PC-9 (cell line): ENCODE results near the gene PHYH. TPM values are rescaled to one million over a fixed set of nuclear protein-coding genes. Genes with fewer than 3 reads are reported as not detected.

ENCODE experiments used
- BruUV-seq: library from RNA; stranded (reverse); fragments of 400-500 nt; replicated peaks from 2 replicates; lab custom pipeline; 2021; lab: Mats Ljungman, UMichigan
- CTCF ChIA-PET: fragments of 300-600 bp; sonication (Branson Sonifier 250); formaldehyde crosslinking; loops from one replicate; lab custom pipeline; 2022; ENCODE audit warnings: antibody characterized with exemption; lab: Charles Lee
- POLR2A ChIA-PET: fragments of 300-600 bp; sonication (Branson Sonifier 250); formaldehyde crosslinking; loops from one replicate; lab custom pipeline; 2022; ENCODE audit warnings: antibody characterized with exemption; ENCODE audit not compliant: unreplicated experiment; lab: Charles Lee
- DNase-seq, 2 experiments: peaks; one replicate each; pipeline versions ENCODE4 v3.0.0 to v3.0.0-alpha.2; 2015 to 2022; ENCODE audit warnings: mixed read lengths in 1 of 2
- H2AFZ ChIP-seq: fragments of 200-600 bp; sonication (generic); 2 replicates; pipeline ENCODE4 v1.8.1; 2017; ENCODE audit warnings: antibody characterized with exemption
- H3F3A ChIP-seq: fragments of 200-600 bp; sonication (generic); 2 replicates; pipeline ENCODE4 v1.8.1; 2017; ENCODE audit warnings: antibody characterized with exemption, mild to moderate bottlenecking, low read depth; ENCODE audit not compliant: insufficient read depth
- H3K27ac ChIP-seq: fragments of 200-600 bp; sonication (generic); 2 replicates; pipeline ENCODE4 v1.6.1; 2016; ENCODE audit warnings: mixed run types
- H3K27me3 ChIP-seq: fragments of 200-600 bp; sonication (generic); 2 replicates; pipeline ENCODE4 v1.6.1; 2016; ENCODE audit warnings: low read depth, mixed run types; ENCODE audit not compliant: insufficient read depth
- H3K36me3 ChIP-seq: fragments of 200-600 bp; sonication (generic); 2 replicates; pipeline ENCODE4 v1.6.1; 2016; ENCODE audit warnings: low read depth, mixed run types
- H3K4me1 ChIP-seq: fragments of 200-600 bp; sonication (generic); replicated peaks from 2 replicates; pipeline ENCODE4 v1.6.1; 2016; ENCODE audit warnings: mixed run types; ENCODE audit not compliant: insufficient read depth
- H3K4me2 ChIP-seq: fragments of 200-600 bp; sonication (generic); 2 replicates; pipeline ENCODE4 v1.6.1; 2017; ENCODE audit warnings: mixed run types
- H3K4me3 ChIP-seq: fragments of 200-600 bp; sonication (generic); 2 replicates; pipeline ENCODE4 v1.6.1; 2016; ENCODE audit warnings: mixed run types
- H3K79me2 ChIP-seq: fragments of 200-600 bp; sonication (generic); 2 replicates; pipeline ENCODE4 v1.6.1; 2017; ENCODE audit warnings: low read depth, mixed run types
- H3K9me2 ChIP-seq: fragments of 200-600 bp; sonication (generic); 2 replicates; pipeline ENCODE4 v1.8.1; 2017; ENCODE audit warnings: mild to moderate bottlenecking; ENCODE audit not compliant: insufficient read depth
- H3K9me3 ChIP-seq: fragments of 200-600 bp; sonication (generic); 2 replicates; pipeline ENCODE4 v1.8.1; 2016; ENCODE audit warnings: low read depth; ENCODE audit not compliant: insufficient read depth
- H4K20me1 ChIP-seq: fragments of 200-600 bp; sonication (generic); 2 replicates; pipeline ENCODE4 v1.8.1; 2017; ENCODE audit not compliant: insufficient read depth
- CTCF ChIP-seq: fragments of 200-600 bp; sonication (generic); conservative IDR thresholded peaks from 2 replicates; pipeline ENCODE4 v1.6.1; 2017; ENCODE audit warnings: mixed run types, antibody characterized with exemption, mild to moderate bottlenecking, moderate library complexity
- EZH2 ChIP-seq: fragments of 200-600 bp; sonication (generic); IDR thresholded peaks from 2 replicates; pipeline ENCODE4 v1.8.0; 2017; ENCODE audit warnings: antibody characterized with exemption, low read depth
- intact Hi-C: fragments of 100-400 bp; cut with micrococcal nuclease; formaldehyde crosslinking; loops from one replicate; pipeline ENCODE4 v1.10.0; 2022; ENCODE audit not compliant: unreplicated experiment
- total RNA-seq: library from RNA; stranded (reverse); gene quantifications from 2 replicates; pipeline ENCODE4 v1.2.3, GENCODE V29; 2021

The PHYH gene
- total RNA-seq, 1 experiment from 2014 or later = 16.5 TPM

GRCh38 chr10:13328613-13329012, 28.7 kb upstream of the PHYH start:
- Histone ChIP-seq H3K9me2 (no peaks in the 10 kb centered on the region), H3K79me2 (no peaks in the 10 kb centered on the region), H4K20me1 (no peaks in the 10 kb centered on the region), H3K36me3 (no peaks in the 10 kb centered on the region), H3F3A (no peaks in the 10 kb centered on the region), H2AFZ (no peak overlapping the region), H3K4me3 (no peak overlapping the region), H3K27me3 (no peaks in the 10 kb centered on the region), H3K27ac (no peak overlapping the region), H3K4me2 (no peak overlapping the region), H3K9me3 (no peaks in the 10 kb centered on the region), H3K4me1 (no peaks in the 10 kb centered on the region)
- CTCF ChIA-PET = interaction anchor here (1.0 kb wide), 1 partner anchor 11 kb away, joined by 5 read pairs; no protein-coding TSS in a partner anchor
- TF ChIP-seq CTCF = no peak
- TF ChIP-seq EZH2 = no peak
- intact Hi-C loops = no loop called here
- BruUV-seq = no TSS peak
- POLR2A ChIA-PET = interaction anchor here (0.7 kb wide), 1 partner anchor 26 kb away, joined by 3 read pairs; no protein-coding TSS in a partner anchor
- DNase-seq = no peak

DNA sequence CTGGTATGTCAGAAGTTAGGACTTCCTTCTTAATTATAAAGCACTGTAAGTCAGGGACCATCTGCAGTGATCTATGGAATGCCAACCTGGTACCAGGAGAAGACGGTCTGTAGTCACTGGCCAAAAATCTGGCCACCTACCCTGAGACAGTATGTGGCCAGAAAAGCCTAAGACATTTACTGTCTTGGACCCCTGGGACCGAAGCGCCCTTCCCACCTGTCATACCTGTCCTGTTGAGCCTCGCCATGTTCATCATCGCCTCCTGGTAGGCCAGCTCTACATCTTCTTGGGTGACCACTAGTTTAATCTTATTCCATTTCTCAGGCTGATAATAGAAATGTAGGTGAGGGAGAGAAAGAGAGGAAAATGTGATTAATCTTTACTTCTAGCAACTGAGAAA, 28.3 kb upstream of the PHYH start:
- Histone ChIP-seq H3F3A (no peaks in the 10 kb centered on the region), H2AFZ (no peak overlapping the region), H3K27ac (no peak overlapping the region), H3K9me2 (no peaks in the 10 kb centered on the region), H3K79me2 (no peaks in the 10 kb centered on the region), H3K4me3 (no peak overlapping the region), H3K9me3 (no peaks in the 10 kb centered on the region), H4K20me1 (no peaks in the 10 kb centered on the region), H3K36me3 (no peaks in the 10 kb centered on the region), H3K27me3 (no peaks in the 10 kb centered on the region), H3K4me1 (no peaks in the 10 kb centered on the region), H3K4me2 (no peak overlapping the region)
- ChIA-PET POLR2A (no interaction called here), CTCF (no interaction called here)
- no peak for TF ChIP-seq EZH2
- no peak for TF ChIP-seq CTCF
- no TSS peak for BruUV-seq
- DNase-seq = no peak
- intact Hi-C loops = no loop called here

DNA sequence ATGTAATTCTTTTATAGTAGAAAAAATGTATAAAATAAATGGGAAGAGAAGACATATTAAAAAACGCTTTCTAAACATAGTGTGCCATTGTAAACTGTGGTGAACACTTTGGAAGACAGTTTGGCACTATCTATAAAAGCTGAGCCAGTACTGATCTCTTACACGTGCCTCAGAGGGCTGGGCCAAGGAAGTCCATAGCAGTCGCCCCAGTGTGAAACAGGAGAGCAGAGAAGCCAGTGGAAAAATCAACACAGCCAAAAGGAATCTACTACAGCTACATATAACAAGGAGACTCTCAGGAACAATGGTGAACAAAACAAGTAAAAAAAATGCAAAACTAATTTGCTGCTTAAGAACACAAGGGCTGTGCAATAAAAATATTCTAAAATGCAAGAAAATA, 27.7 kb upstream of the PHYH start:
- ChIA-PET POLR2A (interaction anchor here (0.7 kb wide), 1 partner anchor 34 kb away, joined by 4 read pairs; no protein-coding TSS in a partner anchor), CTCF (interaction anchor here (0.7 kb wide), 1 partner anchor 9 kb away, joined by 7 read pairs; no protein-coding TSS in a partner anchor)
- Histone ChIP-seq H2AFZ (no peak overlapping the region), H3F3A (no peaks in the 10 kb centered on the region), H3K36me3 (no peaks in the 10 kb centered on the region), H3K27ac (no peak overlapping the region), H3K9me3 (no peaks in the 10 kb centered on the region), H4K20me1 (no peaks in the 10 kb centered on the region), H3K27me3 (no peaks in the 10 kb centered on the region), H3K79me2 (no peaks in the 10 kb centered on the region), H3K4me2 (no peak overlapping the region), H3K4me1 (no peaks in the 10 kb centered on the region), H3K4me3 (no peak overlapping the region), H3K9me2 (no peaks in the 10 kb centered on the region)
- no peak for DNase-seq
- TF ChIP-seq CTCF = no peak
- TF ChIP-seq EZH2 = no peak
- no TSS peak for BruUV-seq
- intact Hi-C loops = no loop called here
